ENCODE results near the gene SEPTIN7.

The SEPTIN7 gene

GRCh38 chr7:35792873-35793489, 7.9 kb upstream of the SEPTIN7 start:
- no peak overlapping the region for H3K27ac ChIP-seq
- TF ChIP-seq ZFX (IDR thresholded peaks at IDR 0.05): no peak
- no peak for TF ChIP-seq CTCF (conservative IDR thresholded peaks at IDR 0.05)

GRCh38 chr7:35797311-35797710, 3.5 kb upstream of the SEPTIN7 start:
- H3K27ac ChIP-seq: no peak overlapping the region
- no peak for TF ChIP-seq ZFX (IDR thresholded peaks at IDR 0.05)
- TF ChIP-seq CTCF (conservative IDR thresholded peaks at IDR 0.05): no peak

- TF ChIP-seq CTCF (conservative IDR thresholded peaks at IDR 0.05) (no peak), ZFX (IDR thresholded peaks at IDR 0.05) (peak; percentile 51; the same call in 1 of the 2 replicates)
- peak overlapping the region; percentile 94 for H3K27ac ChIP-seq
These were observed 775 bp upstream of the SEPTIN7 start for GRCh38 chr7:35799846-35800717.

GRCh38 chr7:35801392-35802101, 690 bp downstream of the SEPTIN7 start:
- peak overlapping the region; percentile 94 for H3K27ac ChIP-seq
- peak; percentile 82 for TF ChIP-seq CTCF (conservative IDR thresholded peaks at IDR 0.05)
- peak; percentile 86 for TF ChIP-seq ZFX (IDR thresholded peaks at IDR 0.05)

- TF ChIP-seq CTCF (conservative IDR thresholded peaks at IDR 0.05): peak; percentile 50
- TF ChIP-seq ZFX (IDR thresholded peaks at IDR 0.05): no peak
- H3K27ac ChIP-seq: peak overlapping the region; percentile 94
These were observed 1.2 kb downstream of the SEPTIN7 start for GRCh38 chr7:35802102-35802466.

GRCh38 chr7:35802649-35803048, 1.8 kb downstream of the SEPTIN7 start:
- TF ChIP-seq ZFX (IDR thresholded peaks at IDR 0.05) (no peak), CTCF (conservative IDR thresholded peaks at IDR 0.05) (no peak)
- no peak overlapping the region for H3K27ac ChIP-seq
